Thymus (tissue), 11 donors: ENCODE results near the gene CHRNG. TPM values are rescaled to one million over a fixed set of nuclear protein-coding genes. Genes with fewer than 3 reads are reported as not detected.

Source experiments
- DNase-seq, 9 donors: peaks; one replicate each; pipeline ENCODE4 v3.0.0-alpha.2; 2013; ENCODE audit warnings: low spot score in 9 of 9, low read depth in 6 of 9, missing footprints in 1 of 9
- H3K27ac ChIP-seq, 2 donors: one replicate each; pipeline ENCODE4 v1.5.1; 2013; ENCODE audit warnings: control low read depth in 1 of 2, low read depth in 1 of 2, low read length in 1 of 2, mild to moderate bottlenecking in 1 of 2, moderate library complexity in 1 of 2
- H3K27me3 ChIP-seq, 2 donors: one replicate each; pipeline ENCODE4 v1.5.1; 2013; ENCODE audit warnings: low read length in 1 of 2; ENCODE audit not compliant: control insufficient read depth in 2 of 2, insufficient read depth in 1 of 2
- H3K36me3 ChIP-seq, 2 donors: one replicate each; pipeline ENCODE4 v1.5.1; 2013; ENCODE audit warnings: low read length in 1 of 2, mild to moderate bottlenecking in 1 of 2, moderate library complexity in 1 of 2; ENCODE audit not compliant: control insufficient read depth in 2 of 2, insufficient read depth in 2 of 2
- H3K4me1 ChIP-seq, 2 donors: one replicate each; pipeline ENCODE4 v1.5.1; 2013; ENCODE audit warnings: low read length in 2 of 2; ENCODE audit not compliant: control insufficient read depth in 2 of 2, insufficient read depth in 2 of 2
- H3K4me3 ChIP-seq, 2 donors: one replicate each; pipeline ENCODE4 v1.5.1; 2013; ENCODE audit warnings: low read length in 2 of 2, control low read depth in 1 of 2, mild to moderate bottlenecking in 1 of 2
- H3K9me3 ChIP-seq, 2 donors: one replicate each; pipeline ENCODE4 v1.5.1; 2013; ENCODE audit warnings: low read length in 1 of 2, mild to moderate bottlenecking in 1 of 2; ENCODE audit not compliant: control insufficient read depth in 2 of 2, insufficient read depth in 1 of 2
- WGBS: extraction: QIAGEN DNeasy Blood & Tissue Kit; methylation state at CpG from one replicate; pipeline ENCODE4 v1.1.7; 2013; 5-methylcytosine and 5-hydroxymethylcytosine counted together
- polyA plus RNA-seq: library from polyadenylated mRNA; stranded (reverse); fragments of 200-250 nt; gene quantifications from one replicate; pipeline ENCODE4 v1.2.3, GENCODE V29; 2013
- total RNA-seq: library from RNA; stranded (reverse); fragments of 120-200 nt; gene quantifications from one replicate; pipeline ENCODE4 v1.2.4, GENCODE V29; 2013
- donor health status: healthy.

CHRNG gene
- total and polyA plus RNA-seq, 2 donors, result 0.48 to 0.57 TPM

DNA sequence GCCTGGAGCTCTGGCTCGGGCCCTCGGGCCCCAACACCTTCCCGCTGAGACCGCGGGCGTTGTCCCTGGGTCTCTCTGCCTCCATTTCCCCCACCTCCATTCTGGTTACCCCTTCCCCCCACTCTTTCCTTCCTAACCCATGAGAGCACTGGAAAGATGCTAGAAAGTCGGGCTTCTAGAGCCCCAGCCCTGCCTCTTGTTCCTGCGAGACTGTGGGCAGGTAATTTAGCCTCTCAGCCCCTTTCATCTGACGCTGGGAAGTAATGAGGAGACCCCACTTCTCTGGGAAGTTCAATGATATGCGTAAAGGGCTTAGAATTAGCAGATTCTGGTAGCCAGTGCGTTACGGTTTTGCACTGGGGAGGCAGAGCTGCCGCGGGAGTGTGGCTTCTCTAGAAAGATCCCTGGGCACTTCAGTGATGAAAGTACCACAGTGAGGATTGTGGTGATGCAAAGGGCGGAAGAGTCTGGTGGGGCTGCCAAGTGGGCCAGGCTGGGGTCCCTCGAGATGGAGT is 35.6 kb upstream of the CHRNG start:
- H3K36me3 ChIP-seq, result no peaks in the 10 kb centered on the region
- H3K4me1 ChIP-seq, result peaks cover 0 to 4% of the 10 kb centered on the region in 2 donors
- no peak overlapping the region for H3K4me3 ChIP-seq
- no peaks in the 10 kb centered on the region for H3K9me3 ChIP-seq
- H3K27me3 ChIP-seq, result peaks cover 48 to 98% of the 10 kb centered on the region in 2 donors
- DNase-seq, result no peak
- 18% methylated on average over 16 of the region's 16 CpGs for WGBS
- no peak overlapping the region for H3K27ac ChIP-seq

- Histone ChIP-seq H3K4me1 (peaks cover 0 to 4% of the 10 kb centered on the region in 2 donors), H3K4me3 (no peak overlapping the region), H3K9me3 (no peaks in the 10 kb centered on the region), H3K27ac (no peak overlapping the region), H3K27me3 (peaks cover 48 to 93% of the 10 kb centered on the region in 2 donors), H3K36me3 (no peaks in the 10 kb centered on the region)
- 66% methylated on average over 2 of the region's 2 CpGs for WGBS
- DNase-seq, result no peak
Observed at GRCh38 chr2:232504438-232504837, 35.1 kb upstream of the CHRNG start.

GRCh38 chr2:232505856-232506255 is 33.6 kb upstream of the CHRNG start:
- H3K27ac ChIP-seq, result no peak overlapping the region
- H3K4me3 ChIP-seq, result no peak overlapping the region
- no peak for DNase-seq
- WGBS, result 55% methylated on average over 10 of the region's 10 CpGs
- H3K36me3 ChIP-seq, result no peaks in the 10 kb centered on the region
- no peaks in the 10 kb centered on the region for H3K9me3 ChIP-seq
- peaks cover 0 to 4% of the 10 kb centered on the region in 2 donors for H3K4me1 ChIP-seq
- peaks cover 48 to 81% of the 10 kb centered on the region in 2 donors for H3K27me3 ChIP-seq

DNA sequence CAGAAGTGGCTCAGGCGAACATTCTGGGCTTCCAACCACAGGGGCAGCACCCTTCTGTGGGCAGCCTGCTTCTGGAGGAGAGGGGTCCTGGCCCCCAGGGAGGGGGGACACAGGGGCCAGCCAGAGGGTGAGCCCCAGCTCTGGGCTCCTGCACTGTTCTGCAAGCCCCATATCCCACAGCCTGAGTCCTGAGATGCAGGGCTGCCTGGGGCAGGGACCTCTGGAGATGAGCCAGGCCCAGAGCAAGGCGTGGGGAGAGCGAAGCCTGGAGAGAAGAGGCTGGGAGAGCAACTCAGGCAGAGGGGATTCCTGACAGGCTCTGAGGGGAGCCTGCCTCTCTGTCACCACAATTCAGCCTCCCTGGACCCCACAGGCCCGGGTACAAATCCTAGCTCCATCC is 32.8 kb upstream of the CHRNG start:
- Histone ChIP-seq H3K36me3 (no peaks in the 10 kb centered on the region), H3K4me1 (peaks cover 0 to 4% of the 10 kb centered on the region in 2 donors), H3K9me3 (no peaks in the 10 kb centered on the region), H3K27ac (no peak overlapping the region), H3K27me3 (peaks cover 41 to 80% of the 10 kb centered on the region in 2 donors), H3K4me3 (no peak overlapping the region)
- 87% methylated on average over 4 of the region's 4 CpGs for WGBS
- DNase-seq, result no peak

- H3K27me3 ChIP-seq, result peaks cover 27 to 75% of the 10 kb centered on the region in 2 donors
- DNase-seq, result no peak
- H3K27ac ChIP-seq, result no peak overlapping the region
- H3K36me3 ChIP-seq, result no peaks in the 10 kb centered on the region
- whole genome bisulfite sequencing, result 91% methylated on average over 7 of the region's 7 CpGs
- no peak overlapping the region for H3K4me3 ChIP-seq
- H3K9me3 ChIP-seq, result no peaks in the 10 kb centered on the region
- no peaks in the 10 kb centered on the region for H3K4me1 ChIP-seq
Observed at GRCh38 chr2:232508251-232508650, 31.2 kb upstream of the CHRNG start.

GRCh38 chr2:232511336-232511890 is 28.1 kb upstream of the CHRNG start:
- DNase-seq, result no peak
- Histone ChIP-seq H3K4me1 (no peaks in the 10 kb centered on the region), H3K27ac (no peak overlapping the region), H3K27me3 (peaks cover 4 to 53% of the 10 kb centered on the region in 2 donors), H3K9me3 (no peaks in the 10 kb centered on the region), H3K4me3 (no peak overlapping the region), H3K36me3 (no peaks in the 10 kb centered on the region)
- WGBS, result 80% methylated on average over 11 of the region's 11 CpGs

- no peak overlapping the region for H3K27ac ChIP-seq
- no peak overlapping the region for H3K4me3 ChIP-seq
- H3K36me3 ChIP-seq, result no peaks in the 10 kb centered on the region
- H3K27me3 ChIP-seq, result peaks cover 0 to 51% of the 10 kb centered on the region in 2 donors
- 95% methylated on average over 10 of the region's 10 CpGs for WGBS
- no peak for DNase-seq
- no peaks in the 10 kb centered on the region for H3K4me1 ChIP-seq
- no peaks in the 10 kb centered on the region for H3K9me3 ChIP-seq
Observed at GRCh38 chr2:232512602-232513001, 26.9 kb upstream of the CHRNG start.

DNA sequence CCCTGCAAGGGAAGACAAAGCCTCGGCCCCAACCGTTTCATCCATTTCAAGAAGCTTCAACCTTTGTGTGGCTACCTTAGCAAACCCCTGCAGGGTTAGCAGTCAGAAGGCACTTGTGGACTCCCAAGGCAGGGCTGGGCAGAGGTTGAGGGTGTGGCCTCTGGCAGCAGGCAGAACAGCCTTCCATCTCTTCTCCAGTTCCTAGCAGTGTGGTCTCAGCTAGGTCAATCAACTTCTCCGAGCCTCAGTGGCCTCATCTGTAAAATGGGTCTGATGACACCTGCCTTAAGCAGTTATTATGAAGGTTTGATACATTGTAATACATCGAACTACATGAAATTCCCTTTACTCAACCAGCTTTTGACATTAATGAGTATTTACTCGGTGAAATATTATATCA is 26.1 kb upstream of the CHRNG start:
- Histone ChIP-seq H3K27ac (no peak overlapping the region), H3K4me3 (no peak overlapping the region), H3K27me3 (peaks cover 0 to 49% of the 10 kb centered on the region in 2 donors), H3K36me3 (no peaks in the 10 kb centered on the region), H3K9me3 (no peaks in the 10 kb centered on the region), H3K4me1 (no peaks in the 10 kb centered on the region)
- 93% methylated on average over 5 of the region's 5 CpGs for WGBS
- no peak for DNase-seq

- no peaks in the 10 kb centered on the region for H3K36me3 ChIP-seq
- peaks cover 3 to 64% of the 10 kb centered on the region in 2 donors for H3K27me3 ChIP-seq
- no peak overlapping the region for H3K27ac ChIP-seq
- H3K9me3 ChIP-seq, result no peaks in the 10 kb centered on the region
- 97% methylated on average over 7 of the region's 7 CpGs for WGBS
- H3K4me3 ChIP-seq, result no peak overlapping the region
- no peak for DNase-seq
- peaks cover 0 to 4% of the 10 kb centered on the region in 2 donors for H3K4me1 ChIP-seq
Observed at GRCh38 chr2:232515639-232516038, 23.9 kb upstream of the CHRNG start.
